ENCODE data around the gene MAPK11.

MAPK11 gene

DNA sequence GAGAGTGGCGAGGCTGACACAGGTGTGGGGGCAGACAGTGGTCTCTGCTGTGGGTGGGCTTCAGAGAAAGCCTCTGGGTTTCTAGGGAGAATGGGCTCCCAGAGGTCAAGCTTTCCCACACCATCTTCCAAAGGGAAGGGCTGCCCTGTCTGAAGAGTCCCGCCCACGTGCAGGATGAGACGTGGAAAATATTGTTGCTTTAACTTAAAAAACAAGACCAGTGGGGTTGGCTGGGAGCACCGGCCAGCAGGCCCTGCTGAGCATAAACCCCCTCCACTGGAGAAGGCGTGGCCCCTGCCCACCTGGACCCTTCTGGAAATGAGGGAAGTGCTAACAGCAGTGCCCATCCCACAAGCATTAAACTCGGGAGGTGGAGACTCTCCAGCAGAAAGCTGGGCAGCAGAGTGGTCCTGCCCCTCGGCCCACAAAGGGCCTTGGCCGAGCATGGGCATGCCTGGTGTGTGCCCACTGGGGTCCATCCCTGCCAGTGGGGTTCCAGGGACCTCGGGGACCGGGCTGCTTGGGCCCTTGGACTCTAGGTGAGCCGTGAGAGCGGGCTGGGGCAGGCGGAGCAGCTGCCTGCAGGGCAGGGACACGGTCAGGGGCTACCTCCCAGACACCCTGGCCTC is 54.0 kb downstream of the MAPK11 start:
- Mint-ChIP-seq H3K36me3 (peaks cover 75% of the 10 kb centered on the region), H3K27ac (no peak overlapping the region), H3K27me3 (no peaks in the 10 kb centered on the region), H3K4me3 (no peak overlapping the region), H3K4me1 (peaks cover 19% of the 10 kb centered on the region), H3K9me3 (no peaks in the 10 kb centered on the region)
- ATAC-seq = no peak

DNA sequence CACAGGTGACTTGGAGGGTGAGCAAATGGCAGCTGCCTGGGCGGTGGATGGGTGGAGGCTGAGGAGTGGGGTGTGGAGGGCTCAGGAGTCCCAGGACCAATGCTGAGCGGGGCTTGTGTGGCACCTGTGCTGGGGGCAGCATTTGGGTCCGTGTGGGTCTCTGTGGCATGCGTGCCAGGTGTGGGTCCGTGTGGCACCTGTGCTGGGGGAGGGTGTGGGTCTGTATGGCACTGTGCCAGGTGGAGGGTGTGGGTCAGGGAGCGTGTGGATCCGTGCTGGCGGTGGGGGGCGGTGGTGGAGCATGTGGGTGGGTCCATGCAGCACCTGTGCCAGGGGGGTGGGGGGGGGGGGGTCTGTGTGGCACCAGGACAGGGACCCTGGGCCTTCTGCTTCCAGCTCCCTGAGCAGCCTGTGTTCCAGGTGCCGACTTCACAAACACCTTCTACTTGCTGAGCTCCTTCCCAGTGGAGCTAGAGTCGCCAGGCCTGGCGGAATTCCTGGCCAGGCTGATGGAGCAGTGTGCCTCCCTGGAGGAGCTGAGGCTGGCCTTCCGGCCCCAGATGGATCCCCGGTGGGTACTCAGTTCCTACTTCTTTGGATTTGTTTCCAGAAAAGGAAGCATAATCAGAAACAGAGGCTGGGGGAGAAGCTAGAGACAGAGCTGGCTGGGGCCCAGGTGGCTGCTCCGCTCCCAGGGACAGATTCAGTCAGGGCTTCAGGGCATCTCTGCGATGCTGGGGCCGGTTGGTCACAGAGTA is 54.7 kb downstream of the MAPK11 start:
- Mint-ChIP-seq H3K27ac (peak overlapping the region; percentile 33), H3K9me3 (no peaks in the 10 kb centered on the region), H3K4me1 (peaks cover 19% of the 10 kb centered on the region), H3K4me3 (no peak overlapping the region), H3K27me3 (no peaks in the 10 kb centered on the region), H3K36me3 (peaks cover 70% of the 10 kb centered on the region)
- no peak for ATAC-seq
